GM19397 (cell line): ENCODE data around the gene AIFM3.
A peak's percentile ranks its signal among the peaks of the same experiment; 100 is the strongest.
"Not testable (repeated sequence)": the region's sequence is repeated elsewhere in the genome, so short reads cannot be mapped to it uniquely, and the experiment has no call there.

Experiments used
- ATAC-seq: cut with Tn5 transposase; IDR thresholded peaks from one replicate; pipeline ENCODE4 v1.9.1; 2021; ENCODE audit warnings: mild to moderate bottlenecking, moderate library complexity; ENCODE audit not compliant: unreplicated experiment

AIFM3 gene

GRCh38 chr22:21000207-21000986 is 33.3 kb downstream of the AIFM3 start:
- no peak for ATAC-seq

GRCh38 chr22:21000987-21001600 is 34.0 kb downstream of the AIFM3 start:
- no peak for ATAC-seq

GRCh38 chr22:21001601-21002325 is 34.7 kb downstream of the AIFM3 start, which contains the start of gene THAP7:
THAP7 (minus strand) TSS chr22:21002118; CDS start chr22:21001911, 207 bp downstream.
- peak; percentile 90 for ATAC-seq

GRCh38 chr22:21003782-21004181 is 36.7 kb downstream of the AIFM3 start:
- no peak for ATAC-seq

- ATAC-seq, result not testable (repeated sequence)
These were observed 42.2 kb downstream of the AIFM3 start for GRCh38 chr22:21009208-21009607.

- no peak for ATAC-seq
These were observed 42.8 kb downstream of the AIFM3 start for GRCh38 chr22:21009638-21010425.

GRCh38 chr22:21010426-21011113 is 43.5 kb downstream of the AIFM3 start:
- ATAC-seq, result no peak

GRCh38 chr22:21012446-21013407 is 45.7 kb downstream of the AIFM3 start:
- ATAC-seq, result no peak

GRCh38 chr22:21013657-21014201 is 46.7 kb downstream of the AIFM3 start:
- ATAC-seq, result no peak

- ATAC-seq, result peak; percentile 88
These were observed 47.2 kb downstream of the AIFM3 start for GRCh38 chr22:21014202-21014725.

- ATAC-seq, result no peak
These were observed 47.8 kb downstream of the AIFM3 start, which contains the start of gene P2RX6 for GRCh38 chr22:21014726-21015465. P2RX6 (plus strand) TSS chr22:21015165; CDS start chr22:21015175, 10 bp downstream.

- ATAC-seq, result no peak
These were observed 48.5 kb downstream of the AIFM3 start for GRCh38 chr22:21015466-21016006.

- ATAC-seq, result no peak
These were observed 49.8 kb downstream of the AIFM3 start for GRCh38 chr22:21016644-21017420.

GRCh38 chr22:21018314-21018713 is 51.3 kb downstream of the AIFM3 start:
- no peak for ATAC-seq

GRCh38 chr22:21020802-21021429 is 53.9 kb downstream of the AIFM3 start:
- no peak for ATAC-seq

GRCh38 chr22:21022507-21022906 is 55.5 kb downstream of the AIFM3 start:
- ATAC-seq, result no peak
